Right atrium auricular region (tissue), 2 donors: ENCODE data around the gene CDKAL1. TPM values are rescaled to one million over a fixed set of nuclear protein-coding genes. Genes with fewer than 3 reads are reported as not detected.

Source experiments
- DNase-seq: peaks from one replicate; pipeline ENCODE4 v3.0.0-alpha.2; 2019; ENCODE audit warnings: low spot score
- H3K27ac ChIP-seq, 2 donors: fragments of 200-600 bp; sonication (generic); 1 replicate in 1 of 2; 2 replicates in 1 of 2; pipeline ENCODE4 v1.5.1; 2016 to 2019
- H3K27me3 ChIP-seq, 2 donors: fragments of 200-600 bp; sonication (generic); one replicate each; pipeline versions ENCODE4 v1.5.1 to v1.6.0; 2017 to 2019
- H3K36me3 ChIP-seq: fragments of 200-600 bp; sonication (generic); one replicate; pipeline ENCODE4 v1.5.1; 2016
- H3K4me1 ChIP-seq, 2 donors: fragments of 200-600 bp; sonication (generic); one replicate each; pipeline versions ENCODE4 v1.5.1 to v1.6.0; 2017 to 2019
- H3K4me3 ChIP-seq, 2 donors: fragments of 200-600 bp; sonication (generic); 1 replicate in 1 of 2; 2 replicates in 1 of 2; pipeline ENCODE4 v1.5.1; 2017 to 2019; ENCODE audit warnings: mild to moderate bottlenecking in 1 of 2, moderate library complexity in 1 of 2
- H3K9me3 ChIP-seq, 2 donors: fragments of 200-600 bp; sonication (generic); one replicate each; pipeline ENCODE4 v1.5.1; 2019
- total RNA-seq, 2 donors: library from RNA; depleted of rRNA; stranded (reverse); fragments of >200 nt; gene quantifications; one replicate each; pipeline ENCODE4 v1.1.0, GENCODE V29; 2016
- TF ChIP-seq, protein P1 (sequence below), 2 donors: fragments of 200-600 bp; sonication (generic); IDR thresholded peaks; one replicate each; pipeline ENCODE4 v1.5.1; 2019; ENCODE audit warnings: antibody characterized with exemption in 2 of 2

Gene CDKAL1
- total RNA-seq, 2 donors from 2014 or later, result 8.8 to 10.5 TPM

- Histone ChIP-seq H3K27ac (no peak overlapping the region), H3K36me3 (no peaks in the 10 kb centered on the region), H3K27me3 (no peaks in the 10 kb centered on the region), H3K4me3 (no peak overlapping the region), H3K4me1 (no peaks in the 10 kb centered on the region), H3K9me3 (no peaks in the 10 kb centered on the region)
- no peak for DNase-seq
- TF ChIP-seq, protein P1, sequence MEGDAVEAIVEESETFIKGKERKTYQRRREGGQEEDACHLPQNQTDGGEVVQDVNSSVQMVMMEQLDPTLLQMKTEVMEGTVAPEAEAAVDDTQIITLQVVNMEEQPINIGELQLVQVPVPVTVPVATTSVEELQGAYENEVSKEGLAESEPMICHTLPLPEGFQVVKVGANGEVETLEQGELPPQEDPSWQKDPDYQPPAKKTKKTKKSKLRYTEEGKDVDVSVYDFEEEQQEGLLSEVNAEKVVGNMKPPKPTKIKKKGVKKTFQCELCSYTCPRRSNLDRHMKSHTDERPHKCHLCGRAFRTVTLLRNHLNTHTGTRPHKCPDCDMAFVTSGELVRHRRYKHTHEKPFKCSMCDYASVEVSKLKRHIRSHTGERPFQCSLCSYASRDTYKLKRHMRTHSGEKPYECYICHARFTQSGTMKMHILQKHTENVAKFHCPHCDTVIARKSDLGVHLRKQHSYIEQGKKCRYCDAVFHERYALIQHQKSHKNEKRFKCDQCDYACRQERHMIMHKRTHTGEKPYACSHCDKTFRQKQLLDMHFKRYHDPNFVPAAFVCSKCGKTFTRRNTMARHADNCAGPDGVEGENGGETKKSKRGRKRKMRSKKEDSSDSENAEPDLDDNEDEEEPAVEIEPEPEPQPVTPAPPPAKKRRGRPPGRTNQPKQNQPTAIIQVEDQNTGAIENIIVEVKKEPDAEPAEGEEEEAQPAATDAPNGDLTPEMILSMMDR (IDR thresholded peaks at IDR 0.05), result no peak
Observed at GRCh38 chr6:20706238-20706938, 172.1 kb downstream of the CDKAL1 start.

DNA sequence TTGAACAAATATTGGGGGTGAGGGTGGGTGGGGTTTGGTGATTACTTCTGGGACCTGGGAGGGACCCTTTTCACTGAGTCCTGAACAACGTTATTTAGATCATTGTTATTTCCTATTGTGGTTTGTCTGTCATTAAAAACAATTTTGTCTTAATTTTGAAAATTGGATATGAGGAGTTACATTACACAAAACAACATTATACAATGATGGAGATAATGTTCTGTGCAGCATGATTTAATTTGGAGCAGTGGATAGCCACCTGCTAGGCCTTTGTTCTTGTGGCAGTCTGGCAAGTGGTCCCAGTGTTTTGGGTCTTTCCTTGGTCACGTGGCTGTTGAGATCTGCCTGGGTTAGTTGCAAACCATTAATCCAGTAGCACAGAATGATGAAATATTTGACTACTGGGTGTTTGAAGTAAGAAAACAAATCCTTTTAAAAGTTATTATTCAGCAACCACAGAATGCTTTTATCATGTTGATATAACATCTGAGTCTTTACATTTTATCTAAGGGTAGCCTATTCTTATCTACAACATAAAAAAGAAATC is 172.8 kb downstream of the CDKAL1 start:
- Histone ChIP-seq H3K9me3 (no peaks in the 10 kb centered on the region), H3K36me3 (no peaks in the 10 kb centered on the region), H3K27ac (no peak overlapping the region), H3K4me1 (no peaks in the 10 kb centered on the region), H3K4me3 (no peak overlapping the region), H3K27me3 (no peaks in the 10 kb centered on the region)
- TF ChIP-seq, protein P1 (IDR thresholded peaks at IDR 0.05), result no peak
- no peak for DNase-seq

- H3K27me3 ChIP-seq, result no peaks in the 10 kb centered on the region
Observed at GRCh38 chr6:20707870-20708269, 173.6 kb downstream of the CDKAL1 start.

GRCh38 chr6:20708367-20709124 is 174.3 kb downstream of the CDKAL1 start:
- Histone ChIP-seq H3K4me1 (no peaks in the 10 kb centered on the region), H3K36me3 (no peaks in the 10 kb centered on the region), H3K9me3 (no peaks in the 10 kb centered on the region), H3K27ac (no peak overlapping the region), H3K4me3 (no peak overlapping the region), H3K27me3 (no peaks in the 10 kb centered on the region)
- no peak for DNase-seq
- TF ChIP-seq, protein P1 (IDR thresholded peaks at IDR 0.05), result no peak

More at GRCh38 chr6:20707870-20708269, 173.6 kb downstream of the CDKAL1 start:
- H3K27ac ChIP-seq, result no peak overlapping the region
- no peaks in the 10 kb centered on the region for H3K36me3 ChIP-seq
- no peak for DNase-seq
- no peak overlapping the region for H3K4me3 ChIP-seq
- TF ChIP-seq, protein P1 (IDR thresholded peaks at IDR 0.05), result no peak
- no peaks in the 10 kb centered on the region for H3K9me3 ChIP-seq
- no peaks in the 10 kb centered on the region for H3K4me1 ChIP-seq

GRCh38 chr6:20709451-20709850 is 175.2 kb downstream of the CDKAL1 start:
- Histone ChIP-seq H3K4me1 (no peaks in the 10 kb centered on the region), H3K36me3 (no peaks in the 10 kb centered on the region), H3K27ac (no peak overlapping the region), H3K27me3 (no peaks in the 10 kb centered on the region), H3K4me3 (no peak overlapping the region), H3K9me3 (no peaks in the 10 kb centered on the region)
- TF ChIP-seq, protein P1 (IDR thresholded peaks at IDR 0.05), result no peak
- no peak for DNase-seq
